Natural killer cell (primary cell): Measurements from ENCODE around the gene GPR3. TPM values are rescaled to one million over a fixed set of nuclear protein-coding genes. Genes with fewer than 3 reads are reported as not detected.
"Not testable (repeated sequence)": the region's sequence is repeated elsewhere in the genome, so short reads cannot be mapped to it uniquely, and the experiment has no call there.

Experiments
- ATAC-seq, 3 donors: fragments of 150-1000 bp in 2 of 3; fragments of 200-7000 bp in 1 of 3; cut with Tn5 transposase; 1 replicate in 1 of 3; 2 replicates in 2 of 3; pipeline ENCODE4 v1.10.0; 2021; ENCODE audit warnings: mild to moderate bottlenecking in 2 of 3, moderate library complexity in 2 of 3
- DNase-seq, 2 donors: peaks; one replicate each; pipeline versions ENCODE4 v3.0.0 to v3.0.0-alpha.2; 2013 to 2021; ENCODE audit warnings: mixed read lengths in 1 of 2
- H3K27ac ChIP-seq: one replicate; pipeline ENCODE4 v1.5.1; 2013; ENCODE audit warnings: mild to moderate bottlenecking, low read length
- H3K27me3 ChIP-seq: one replicate; pipeline ENCODE4 v1.6.1; 2013; ENCODE audit warnings: low read length; ENCODE audit not compliant: control insufficient read depth, insufficient read depth
- H3K36me3 ChIP-seq: one replicate; pipeline ENCODE4 v1.6.1; 2013; ENCODE audit warnings: low read length; ENCODE audit not compliant: control insufficient read depth, insufficient read depth
- H3K4me1 ChIP-seq: one replicate; pipeline ENCODE4 v1.6.1; 2013; ENCODE audit warnings: low read length; ENCODE audit not compliant: control insufficient read depth, insufficient read depth
- H3K4me3 ChIP-seq: one replicate; pipeline ENCODE4 v1.5.1; 2013; ENCODE audit warnings: low read length
- H3K9me3 ChIP-seq: one replicate; pipeline ENCODE4 v1.6.1; 2013; ENCODE audit warnings: low read length; ENCODE audit not compliant: control insufficient read depth, insufficient read depth
- H3K27ac Mint-ChIP-seq, 2 donors: one replicate each; pipeline ENCODE4 v1.8.0; 2022; ENCODE audit warnings: mild to moderate bottlenecking in 2 of 2, mixed read lengths in 2 of 2, moderate library complexity in 1 of 2
- H3K27me3 Mint-ChIP-seq, 2 donors: one replicate each; pipeline ENCODE4 v1.8.0; 2022; ENCODE audit warnings: low read depth in 2 of 2, mixed read lengths in 2 of 2
- H3K36me3 Mint-ChIP-seq: one replicate; pipeline ENCODE4 v1.8.0; 2022; ENCODE audit warnings: mixed read lengths
- H3K4me1 Mint-ChIP-seq, 2 donors: one replicate each; pipeline ENCODE4 v1.8.0; 2022; ENCODE audit warnings: mixed read lengths in 2 of 2
- H3K4me3 Mint-ChIP-seq: one replicate; pipeline ENCODE4 v1.8.0; 2022; ENCODE audit warnings: mild to moderate bottlenecking, moderate library complexity, mixed read lengths
- H3K9me3 Mint-ChIP-seq, 2 donors: one replicate each; pipeline ENCODE4 v1.8.0; 2022; ENCODE audit warnings: mixed read lengths in 2 of 2
- CTCF ChIP-seq: fragments of 200-600 bp; IDR thresholded peaks from one replicate; pipeline ENCODE4 v1.8.0; 2022; ENCODE audit warnings: antibody characterized with exemption
- WGBS: methylation state at CpG from one replicate; pipeline ENCODE4 v1.1.7; 2013; ENCODE audit warnings: missing lambda C conversion rate; ENCODE audit not compliant: insufficient coverage; 5-methylcytosine and 5-hydroxymethylcytosine counted together
- intact Hi-C: fragments of 100-400 bp; cut with micrococcal nuclease; formaldehyde crosslinking; loops from one replicate; pipeline ENCODE4 v1.14.2; 2022
- total RNA-seq, 4 donors: library from RNA; stranded (reverse); fragments of 120-200 nt in 1 of 4; gene quantifications; one replicate each; pipeline versions ENCODE4 v1.2.3 to v1.2.4, GENCODE V29; 2013 to 2022

Gene GPR3
- total RNA-seq, 3 donors from 2014 or later (not counting 1 experiment from before 2014, with no cell fraction given), result 0.39 to 0.87 (median 0.60) TPM

DNA sequence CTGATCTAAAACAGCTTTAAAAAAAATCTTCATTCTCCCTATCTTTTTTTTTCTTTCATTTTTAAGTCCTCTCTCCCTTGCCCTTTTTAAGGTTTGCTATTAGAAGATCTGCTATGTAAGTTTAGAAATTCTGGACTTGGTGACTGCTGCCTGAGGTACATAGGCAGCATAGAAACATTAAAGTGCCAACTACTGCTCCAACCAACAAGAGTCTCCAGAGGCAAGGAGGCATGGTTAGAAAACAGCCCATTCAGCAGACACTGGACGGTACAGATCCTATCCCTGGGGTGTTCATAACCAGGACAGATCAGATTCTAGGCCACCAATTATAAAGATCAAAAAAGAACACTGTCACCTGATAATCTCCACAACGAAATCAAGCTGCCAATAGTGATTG lies 36.6 kb downstream of the GPR3 start:
- Mint-ChIP-seq H3K27ac (peak overlapping the region; percentile 77 to 88), H3K9me3 (no peaks in the 10 kb centered on the region), H3K27me3 (no peaks in the 10 kb centered on the region), H3K4me3 (peak overlapping the region; percentile 58), H3K4me1 (peaks cover 56 to 71% of the 10 kb centered on the region in 2 donors), H3K36me3 (no peaks in the 10 kb centered on the region)
- H3K36me3 ChIP-seq, result peaks cover 18% of the 10 kb centered on the region
- H3K4me1 ChIP-seq, result peaks cover 43% of the 10 kb centered on the region
- DNase-seq (no peak), ATAC-seq (no peak)
- intact Hi-C loops, result no loop called here
- H3K4me3 ChIP-seq, result no peak overlapping the region
- TF ChIP-seq CTCF, result no peak
- no peaks in the 10 kb centered on the region for H3K9me3 ChIP-seq
- no peaks in the 10 kb centered on the region for H3K27me3 ChIP-seq
- no peak overlapping the region for H3K27ac ChIP-seq
- 58% methylated on average over 1 of the region's 2 CpGs for WGBS

DNA sequence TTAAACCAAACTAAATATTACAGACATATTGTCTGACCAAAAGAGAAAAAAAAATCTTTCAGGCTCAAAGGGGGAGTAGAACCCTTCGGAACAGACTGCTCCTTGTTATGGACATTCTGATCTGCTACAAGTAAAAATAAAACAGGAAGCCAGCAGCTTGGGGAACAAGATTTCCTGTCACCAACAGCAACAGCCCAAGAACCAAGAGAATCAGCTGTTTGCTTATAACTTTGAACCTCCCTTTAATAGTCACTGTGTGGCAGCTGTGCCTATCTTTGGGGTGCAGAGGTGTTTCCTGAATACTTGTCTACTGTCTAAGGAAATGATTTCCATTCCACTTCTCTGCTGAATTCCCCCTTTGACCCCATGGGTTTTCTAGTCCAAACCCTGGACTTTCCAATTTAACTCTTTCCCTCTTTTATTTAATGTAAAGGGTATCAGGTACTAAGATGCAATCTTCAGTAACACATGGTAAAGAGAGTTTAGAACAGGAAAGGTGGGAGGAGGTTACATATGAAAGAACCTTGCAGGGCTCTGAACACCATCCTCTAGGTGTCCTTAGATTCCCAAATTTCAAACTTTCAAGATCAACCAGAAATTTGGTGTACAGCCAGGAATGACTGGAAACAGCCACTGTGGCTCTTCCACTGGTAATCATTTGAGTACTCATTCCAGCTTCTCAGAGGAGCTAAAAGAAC lies 38.6 kb downstream of the GPR3 start:
- Histone ChIP-seq H3K27ac (peak overlapping the region; percentile 36), H3K4me1 (peaks cover 64% of the 10 kb centered on the region), H3K9me3 (no peaks in the 10 kb centered on the region), H3K4me3 (no peak overlapping the region), H3K36me3 (peaks cover 12% of the 10 kb centered on the region), H3K27me3 (no peaks in the 10 kb centered on the region)
- peak; percentile 62 to 71 (median 70) for ATAC-seq
- H3K4me1 Mint-ChIP-seq, result peaks cover 68 to 73% of the 10 kb centered on the region in 2 donors
- no peaks in the 10 kb centered on the region for H3K27me3 Mint-ChIP-seq
- DNase-seq, result peak in 1 of 2 donors; percentile 70
- TF ChIP-seq CTCF, result no peak
- peak overlapping the region; percentile 77 to 88 for H3K27ac Mint-ChIP-seq
- H3K36me3 Mint-ChIP-seq, result no peaks in the 10 kb centered on the region
- intact Hi-C loops, result no loop called here
- H3K9me3 Mint-ChIP-seq, result no peaks in the 10 kb centered on the region
- WGBS, result 0% methylated on average over 1 of the region's 1 CpG
- H3K4me3 Mint-ChIP-seq, result peak overlapping the region; percentile 71

GRCh38 chr1:27431601-27431940 lies 39.1 kb downstream of the GPR3 start:
- Mint-ChIP-seq H3K4me3 (no peak overlapping the region), H3K9me3 (no peaks in the 10 kb centered on the region), H3K27me3 (no peaks in the 10 kb centered on the region), H3K4me1 (peaks cover 70 to 75% of the 10 kb centered on the region in 2 donors), H3K27ac (peak overlapping the region; percentile 77 to 88), H3K36me3 (no peaks in the 10 kb centered on the region)
- intact Hi-C loops, result no loop called here
- ATAC-seq (no peak), DNase-seq (no peak)
- peaks cover 12% of the 10 kb centered on the region for H3K36me3 ChIP-seq
- H3K4me3 ChIP-seq, result no peak overlapping the region
- H3K9me3 ChIP-seq, result no peaks in the 10 kb centered on the region
- H3K27me3 ChIP-seq, result no peaks in the 10 kb centered on the region
- TF ChIP-seq CTCF, result no peak
- WGBS, result no CpG with 5 or more reads among the region's 2 CpGs
- peaks cover 67% of the 10 kb centered on the region for H3K4me1 ChIP-seq
- H3K27ac ChIP-seq, result peak overlapping the region; percentile 36

DNA sequence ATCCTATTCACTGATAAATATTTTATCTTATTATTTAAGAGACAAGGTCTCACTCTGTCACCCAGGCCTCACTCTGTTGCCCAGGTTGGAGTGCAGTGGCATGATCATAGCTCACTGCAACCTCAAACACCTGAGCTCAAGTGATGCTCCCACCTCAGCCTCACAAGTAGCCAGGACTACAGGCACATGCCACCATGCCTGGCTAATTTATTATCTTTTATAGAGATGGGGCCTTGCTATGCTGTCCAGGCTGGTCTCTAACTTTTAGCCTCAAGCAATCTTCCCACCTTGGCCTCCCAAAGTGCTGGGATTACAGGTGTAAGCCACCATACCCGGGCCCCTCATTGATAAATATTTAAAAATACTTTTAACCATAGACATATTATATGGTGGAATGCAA lies 40.3 kb downstream of the GPR3 start:
- DNase-seq, H3K4me3 ChIP-seq, H3K9me3 Mint-ChIP-seq, H3K36me3 Mint-ChIP-seq, H3K27me3 Mint-ChIP-seq, H3K27ac ChIP-seq, H3K36me3 ChIP-seq, H3K27me3 ChIP-seq, intact Hi-C loops, H3K9me3 ChIP-seq, H3K4me3 Mint-ChIP-seq, ATAC-seq: not testable (repeated sequence)
- peak overlapping the region; percentile 88 to 91 for H3K27ac Mint-ChIP-seq
- H3K4me1 Mint-ChIP-seq, result peaks cover 72 to 78% of the 10 kb centered on the region in 2 donors
- WGBS, result no CpG with 5 or more reads among the region's 1 CpG
- H3K4me1 ChIP-seq, result peaks cover 62% of the 10 kb centered on the region
